ENCODE measurements around the gene MAP2K5.

GRCh38 chr15:67806536-67806935 lies 264.0 kb downstream of the MAP2K5 start:
- no peak for TF ChIP-seq CTCF (IDR thresholded peaks at IDR 0.05)
- TF ChIP-seq POLR2A (IDR thresholded peaks at IDR 0.05) = no peak

Measured in uterus (tissue), 2 donors.